MCF 10A (cell line): ENCODE measurements around the gene DNAH9. TPM values are rescaled to one million over a fixed set of nuclear protein-coding genes. Genes with fewer than 3 reads are reported as not detected.
A peak's percentile ranks its signal among the peaks of the same experiment; 100 is the strongest.

Experiments
- BruUV-seq: library from RNA; stranded (reverse); fragments of 400-500 nt; replicated peaks from 2 replicates; lab custom pipeline; 2021; lab: Mats Ljungman, UMichigan
- CTCF ChIA-PET: fragments of 300-600 bp; sonication (Branson Sonifier 250); formaldehyde crosslinking; extraction: SDS; loops from one replicate; lab custom pipeline; 2021; ENCODE audit warnings: antibody characterized with exemption, inconsistent platforms; lab: Yijun Ruan, JAX
- POLR2A ChIA-PET: fragments of 300-600, 350-650 bp; sonication (Branson Sonifier 250); formaldehyde crosslinking; extraction: SDS; loops from one replicate; lab custom pipeline; 2020; ENCODE audit warnings: antibody characterized with exemption, inconsistent platforms; lab: Yijun Ruan, JAX
- DNase-seq: peaks from one replicate; pipeline ENCODE4 v3.0.0-alpha.2; 2018; ENCODE audit not compliant: unreplicated experiment
- H3K27ac Mint-ChIP-seq: one replicate; pipeline ENCODE4 v1.8.0; 2022; ENCODE audit warnings: mild to moderate bottlenecking, low read depth, mixed read lengths; ENCODE audit not compliant: unreplicated experiment
- H3K27me3 Mint-ChIP-seq: one replicate; pipeline ENCODE4 v1.8.0; 2022; ENCODE audit warnings: mixed read lengths; ENCODE audit not compliant: insufficient read depth, unreplicated experiment
- H3K36me3 Mint-ChIP-seq: one replicate; pipeline ENCODE4 v1.8.0; 2022; ENCODE audit warnings: mild to moderate bottlenecking, moderate library complexity, mixed read lengths; ENCODE audit not compliant: insufficient read depth, unreplicated experiment
- H3K4me1 Mint-ChIP-seq: one replicate; pipeline ENCODE4 v1.8.0; 2022; ENCODE audit warnings: mixed read lengths; ENCODE audit not compliant: insufficient read depth, unreplicated experiment
- H3K4me3 Mint-ChIP-seq: one replicate; pipeline ENCODE4 v1.8.0; 2022; ENCODE audit warnings: mild to moderate bottlenecking, moderate library complexity, mixed read lengths; ENCODE audit not compliant: unreplicated experiment
- H3K9me3 Mint-ChIP-seq: one replicate; pipeline ENCODE4 v1.8.0; 2022; ENCODE audit warnings: mixed read lengths; ENCODE audit not compliant: unreplicated experiment
- CTCF ChIP-seq: fragments of 200-600 bp; IDR thresholded peaks from one replicate; pipeline ENCODE4 v1.8.0; 2022; ENCODE audit warnings: antibody characterized with exemption, mild to moderate bottlenecking; ENCODE audit not compliant: unreplicated experiment
- intact Hi-C: fragments of 100-400 bp; cut with micrococcal nuclease; formaldehyde crosslinking; loops from 2 replicates; pipeline ENCODE4 v1.14.1; 2022
- total RNA-seq: library from RNA; stranded (reverse); gene quantifications from 2 replicates; pipeline ENCODE4 v1.2.3, GENCODE V29; 2022

Gene DNAH9
- total RNA-seq, 1 experiment from 2014 or later = 0.44 TPM

DNA sequence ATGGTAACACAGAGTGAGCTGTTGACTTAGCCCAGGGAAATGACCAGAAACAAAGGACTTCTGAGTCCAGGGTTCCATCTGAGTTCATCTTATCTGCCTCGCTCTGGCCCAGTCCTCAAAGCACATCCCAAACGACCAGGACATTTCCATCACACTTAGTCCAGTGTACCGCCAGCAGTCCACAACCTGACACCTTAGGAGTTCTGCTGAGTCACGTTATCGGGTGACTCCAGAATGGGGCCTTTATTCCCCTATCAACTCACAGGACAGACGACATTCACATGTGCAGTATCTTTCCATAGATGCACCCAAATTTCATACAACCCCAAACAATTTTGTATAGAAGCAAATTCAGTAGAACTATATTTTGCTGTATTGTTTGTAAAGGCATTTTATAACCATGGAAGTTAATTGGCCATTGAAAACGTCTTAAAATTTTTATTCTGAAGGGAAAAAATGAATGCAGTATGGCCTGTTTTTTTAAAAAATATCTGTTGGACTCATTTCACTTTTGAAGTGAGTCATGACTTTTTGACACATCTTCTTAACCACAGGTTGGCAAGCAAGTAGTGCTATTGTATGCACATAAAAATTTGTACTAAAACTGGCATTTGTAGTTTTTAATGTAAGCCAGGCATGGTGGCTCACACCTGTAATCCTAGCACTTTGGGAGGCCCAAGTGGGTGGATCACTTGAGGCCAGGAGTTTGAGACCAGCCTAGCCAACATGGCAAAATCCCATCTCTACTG, 352.7 kb downstream of the DNAH9 start:
- TF ChIP-seq CTCF = no peak
- ChIA-PET CTCF (interaction anchor here (0.7 kb wide), 1 partner anchor 74 kb away, joined by 3 read pairs; no protein-coding TSS in a partner anchor), POLR2A (interaction anchor here (1.1 to 4.0 kb wide), 2 partner anchors 22 to 46 kb away, joined by 3 to 23 read pairs; partner anchors contain the start of gene ZNF18)
- DNase-seq = peak; percentile 27
- no peaks in the 10 kb centered on the region for H3K27me3 Mint-ChIP-seq
- H3K9me3 Mint-ChIP-seq = no peaks in the 10 kb centered on the region
- H3K27ac Mint-ChIP-seq = no peak overlapping the region
- intact Hi-C loops = no loop called here
- H3K4me1 Mint-ChIP-seq = peaks cover 19% of the 10 kb centered on the region
- no peak overlapping the region for H3K4me3 Mint-ChIP-seq
- no peaks in the 10 kb centered on the region for H3K36me3 Mint-ChIP-seq
- no TSS peak for BruUV-seq

- Mint-ChIP-seq H3K27ac (no peak overlapping the region), H3K9me3 (no peaks in the 10 kb centered on the region), H3K4me3 (no peak overlapping the region), H3K4me1 (peaks cover 19% of the 10 kb centered on the region), H3K36me3 (no peaks in the 10 kb centered on the region), H3K27me3 (no peaks in the 10 kb centered on the region)
- CTCF ChIA-PET = interaction anchor here (0.8 to 1.6 kb wide), 2 partner anchors 9 to 14 kb away, joined by 4 to 5 read pairs; no protein-coding TSS in a partner anchor
- BruUV-seq = no TSS peak
- intact Hi-C loops = no loop called here
- POLR2A ChIA-PET = no interaction called here
- no peak for TF ChIP-seq CTCF
- DNase-seq = no peak
These were observed 354.3 kb downstream of the DNAH9 start for GRCh38 chr17:11952610-11953009.

DNA sequence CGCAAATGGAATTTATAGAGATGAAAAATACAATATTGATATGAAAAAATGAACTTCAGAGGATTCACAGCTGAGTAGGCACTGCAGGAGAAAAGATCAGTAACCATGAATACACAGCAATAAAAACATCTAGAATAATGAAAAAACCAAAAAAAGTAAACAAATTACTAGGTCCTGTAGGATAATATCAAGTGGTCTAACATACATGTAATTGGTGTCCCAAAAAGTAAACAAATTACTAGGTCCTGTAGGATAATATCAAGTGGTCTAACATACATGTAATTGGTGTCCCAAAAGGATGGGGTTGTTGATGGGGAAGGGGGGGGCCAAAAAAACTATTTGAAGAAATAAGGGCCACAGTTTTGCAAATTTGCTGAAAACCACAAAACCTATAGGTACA, 355.7 kb downstream of the DNAH9 start:
- BruUV-seq = no TSS peak
- no peaks in the 10 kb centered on the region for H3K27me3 Mint-ChIP-seq
- CTCF ChIA-PET = interaction anchor here (0.6 to 1.6 kb wide), 5 partner anchors 18 to 1624 kb away, joined by 3 to 7 read pairs (median 4); no protein-coding TSS in a partner anchor

More for the DNA sequence above, 355.7 kb downstream of the DNAH9 start:
- no peaks in the 10 kb centered on the region for H3K36me3 Mint-ChIP-seq
- peaks cover 12% of the 10 kb centered on the region for H3K4me1 Mint-ChIP-seq
- H3K9me3 Mint-ChIP-seq = no peaks in the 10 kb centered on the region
- no peak for TF ChIP-seq CTCF
- POLR2A ChIA-PET = interaction anchor here (1.3 kb wide), 1 partner anchor 9 kb away, joined by 11 read pairs; no protein-coding TSS in a partner anchor
- no peak overlapping the region for H3K27ac Mint-ChIP-seq
- H3K4me3 Mint-ChIP-seq = no peak overlapping the region
- intact Hi-C loops = no loop called here
- no peak for DNase-seq
